Natural killer cell treated with Interleukin-12 subunit alpha and Interleukin-12 subunit beta and Interleukin-15 and Interleukin-18, amount 100 ng/mL, for 72 hours (primary cell): Measurements from ENCODE around the gene NDUFAF5. TPM values are rescaled to one million over a fixed set of nuclear protein-coding genes. Genes with fewer than 3 reads are reported as not detected.

ENCODE experiments used
- ATAC-seq, 2 donors: fragments of 150-1000 bp; cut with Tn5 transposase in 1 of 2; sonication (Bioruptor Pico), chemical (Tn5 transposase) in 1 of 2; 2 replicates each; pipeline ENCODE4 v1.10.0; 2021
- DNase-seq: peaks from one replicate; pipeline ENCODE4 v3.0.0; 2022; ENCODE audit warnings: low spot score
- H3K27ac Mint-ChIP-seq, 2 donors: 1 replicate in 1 of 2; 2 replicates in 1 of 2; pipeline ENCODE4 v1.8.0; 2022; ENCODE audit warnings: mixed read lengths in 2 of 2, mild to moderate bottlenecking in 1 of 2, moderate library complexity in 1 of 2
- H3K27me3 Mint-ChIP-seq, 2 donors: 1 replicate in 1 of 2; 2 replicates in 1 of 2; pipeline ENCODE4 v1.8.0; 2022; ENCODE audit warnings: mixed read lengths in 2 of 2
- H3K36me3 Mint-ChIP-seq: one replicate; pipeline ENCODE4 v1.8.0; 2022; ENCODE audit warnings: mixed read lengths
- H3K4me1 Mint-ChIP-seq, 2 donors: 1 replicate in 1 of 2; 2 replicates in 1 of 2; pipeline ENCODE4 v1.8.0; 2022; ENCODE audit warnings: low read depth in 2 of 2, mixed read lengths in 2 of 2, mild to moderate bottlenecking in 1 of 2
- H3K4me3 Mint-ChIP-seq: one replicate; pipeline ENCODE4 v1.8.0; 2022; ENCODE audit warnings: mixed read lengths
- H3K9me3 Mint-ChIP-seq: 2 replicates; pipeline ENCODE4 v1.8.0; 2022; ENCODE audit warnings: mixed read lengths
- total RNA-seq, 2 donors: library from RNA; stranded (reverse); gene quantifications; one replicate each; pipeline ENCODE4 v1.2.3, GENCODE V29; 2022

NDUFAF5 gene
- total RNA-seq, 2 donors from 2014 or later, result 26.9 to 44.6 TPM

DNA sequence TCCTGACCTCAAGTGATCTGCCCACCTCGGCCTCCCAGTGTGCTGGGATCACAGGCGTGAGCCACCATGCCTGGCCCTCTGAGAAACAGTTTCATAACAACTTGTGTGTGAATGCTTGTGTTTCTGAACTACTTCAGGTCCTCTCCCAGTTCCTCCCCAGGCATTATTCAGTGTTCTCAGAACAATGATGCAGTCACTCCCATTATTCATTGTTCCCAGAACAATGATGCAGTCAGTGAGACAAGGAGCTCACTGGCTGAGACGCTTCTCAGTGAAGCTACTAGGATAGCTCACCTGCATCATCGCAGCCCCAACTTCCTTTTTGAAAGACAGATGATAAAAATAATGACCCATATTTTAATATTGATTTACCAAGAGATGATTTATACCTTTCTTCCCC is 71.5 kb downstream of the NDUFAF5 start:
- H3K27me3 Mint-ChIP-seq, result peaks cover 3 to 17% of the 10 kb centered on the region in 2 donors
- H3K36me3 Mint-ChIP-seq, result no peaks in the 10 kb centered on the region
- H3K4me3 Mint-ChIP-seq, result no peak overlapping the region
- H3K9me3 Mint-ChIP-seq, result peaks cover 5% of the 10 kb centered on the region
- DNase-seq (no peak), ATAC-seq (no peak)
- no peak overlapping the region for H3K27ac Mint-ChIP-seq
- no peaks in the 10 kb centered on the region for H3K4me1 Mint-ChIP-seq

- ATAC-seq, result no peak
- no peak overlapping the region for H3K4me3 Mint-ChIP-seq
- peaks cover 7 to 17% of the 10 kb centered on the region in 2 donors for H3K27me3 Mint-ChIP-seq
- no peaks in the 10 kb centered on the region for H3K36me3 Mint-ChIP-seq
- H3K4me1 Mint-ChIP-seq, result no peaks in the 10 kb centered on the region
- H3K9me3 Mint-ChIP-seq, result peaks cover 10% of the 10 kb centered on the region
- DNase-seq, result no peak
- H3K27ac Mint-ChIP-seq, result no peak overlapping the region
Observed at GRCh38 chr20:13857304-13857703, 72.5 kb downstream of the NDUFAF5 start.

DNA sequence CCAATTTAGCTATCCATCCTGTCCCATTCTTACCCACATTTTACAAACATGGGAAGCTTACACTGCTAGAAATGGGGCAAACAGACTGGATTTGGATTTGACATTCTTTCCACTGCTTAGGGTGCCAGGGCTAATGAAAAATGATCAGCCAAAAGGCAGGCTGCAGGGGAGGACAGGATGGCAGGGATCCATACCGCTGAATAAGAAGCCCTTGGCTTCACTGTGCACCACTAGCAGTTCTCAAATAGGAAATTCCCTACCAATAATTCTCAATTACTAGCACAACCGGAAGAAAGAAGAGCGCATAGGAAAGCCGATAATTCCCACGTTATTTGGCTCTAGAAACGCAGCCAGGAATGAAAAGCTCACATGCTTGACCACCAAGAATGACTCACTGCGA is 73.1 kb downstream of the NDUFAF5 start:
- no peak overlapping the region for H3K4me3 Mint-ChIP-seq
- no peak overlapping the region for H3K27ac Mint-ChIP-seq
- H3K9me3 Mint-ChIP-seq, result peaks cover 10% of the 10 kb centered on the region

DNA sequence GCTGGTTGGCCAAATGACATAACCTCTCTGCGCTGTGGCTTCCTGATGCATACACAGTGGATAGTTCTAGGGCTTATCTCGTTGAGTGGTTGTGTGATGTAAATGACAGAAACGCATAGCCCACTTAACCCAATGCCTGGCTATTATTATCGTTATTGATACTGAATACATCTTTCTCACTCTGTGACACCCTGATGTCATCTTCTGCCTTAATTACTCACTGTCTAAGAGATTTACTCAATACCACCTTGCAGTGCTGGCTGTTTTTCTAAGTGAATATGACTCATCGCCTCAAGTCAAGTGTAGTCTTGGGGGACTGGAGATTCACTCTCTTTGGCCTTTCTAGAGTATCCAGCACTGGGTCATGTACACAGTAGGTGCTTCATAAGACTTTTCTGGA is 73.6 kb downstream of the NDUFAF5 start:
- peaks cover 10% of the 10 kb centered on the region for H3K9me3 Mint-ChIP-seq
- ATAC-seq, result no peak
- no peaks in the 10 kb centered on the region for H3K4me1 Mint-ChIP-seq
- no peak for DNase-seq
- H3K36me3 Mint-ChIP-seq, result no peaks in the 10 kb centered on the region
- peaks cover 7 to 17% of the 10 kb centered on the region in 2 donors for H3K27me3 Mint-ChIP-seq
- no peak overlapping the region for H3K27ac Mint-ChIP-seq
- H3K4me3 Mint-ChIP-seq, result no peak overlapping the region

More for the DNA sequence above, 73.1 kb downstream of the NDUFAF5 start:
- ATAC-seq (no peak), DNase-seq (no peak)
- Mint-ChIP-seq H3K36me3 (no peaks in the 10 kb centered on the region), H3K4me1 (no peaks in the 10 kb centered on the region), H3K27me3 (peaks cover 7 to 17% of the 10 kb centered on the region in 2 donors)

- Mint-ChIP-seq H3K27me3 (peaks cover 7 to 17% of the 10 kb centered on the region in 2 donors), H3K27ac (no peak overlapping the region), H3K4me3 (no peak overlapping the region), H3K4me1 (no peaks in the 10 kb centered on the region), H3K36me3 (no peaks in the 10 kb centered on the region), H3K9me3 (peaks cover 10% of the 10 kb centered on the region)
- DNase-seq (no peak), ATAC-seq (no peak)
Observed at GRCh38 chr20:13858871-13859270, 74.0 kb downstream of the NDUFAF5 start.

DNA sequence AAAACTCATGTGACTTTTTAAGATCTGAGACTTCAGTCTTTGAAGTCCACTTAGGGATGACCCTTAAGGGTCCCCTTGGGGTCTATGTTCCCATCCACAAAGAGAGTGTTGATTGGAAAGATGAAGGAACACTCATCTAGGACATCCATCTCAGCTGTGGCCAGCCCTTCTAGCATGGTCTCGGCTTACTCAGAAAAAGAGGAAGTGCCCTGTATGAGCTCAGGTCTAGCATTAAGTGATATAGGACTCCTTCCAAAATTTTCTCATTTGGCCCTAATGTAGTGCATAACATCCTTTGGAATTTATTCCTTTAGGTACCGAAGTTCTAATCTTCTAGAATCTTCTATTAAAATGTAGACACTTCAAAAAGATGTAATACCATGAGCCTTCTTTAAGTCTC is 77.4 kb downstream of the NDUFAF5 start:
- ATAC-seq (no peak), DNase-seq (no peak)
- Mint-ChIP-seq H3K9me3 (peaks cover 10% of the 10 kb centered on the region), H3K4me3 (no peak overlapping the region), H3K4me1 (no peaks in the 10 kb centered on the region), H3K36me3 (no peaks in the 10 kb centered on the region), H3K27me3 (peaks cover 5 to 11% of the 10 kb centered on the region in 2 donors), H3K27ac (no peak overlapping the region)

- no peak overlapping the region for H3K4me3 Mint-ChIP-seq
- ATAC-seq, result no peak
- no peak overlapping the region for H3K27ac Mint-ChIP-seq
- H3K9me3 Mint-ChIP-seq, result peaks cover 10% of the 10 kb centered on the region
- H3K4me1 Mint-ChIP-seq, result no peaks in the 10 kb centered on the region
- no peak for DNase-seq
- peaks cover 5 to 11% of the 10 kb centered on the region in 2 donors for H3K27me3 Mint-ChIP-seq
- H3K36me3 Mint-ChIP-seq, result no peaks in the 10 kb centered on the region
Observed at GRCh38 chr20:13863244-13863643, 78.4 kb downstream of the NDUFAF5 start.

DNA sequence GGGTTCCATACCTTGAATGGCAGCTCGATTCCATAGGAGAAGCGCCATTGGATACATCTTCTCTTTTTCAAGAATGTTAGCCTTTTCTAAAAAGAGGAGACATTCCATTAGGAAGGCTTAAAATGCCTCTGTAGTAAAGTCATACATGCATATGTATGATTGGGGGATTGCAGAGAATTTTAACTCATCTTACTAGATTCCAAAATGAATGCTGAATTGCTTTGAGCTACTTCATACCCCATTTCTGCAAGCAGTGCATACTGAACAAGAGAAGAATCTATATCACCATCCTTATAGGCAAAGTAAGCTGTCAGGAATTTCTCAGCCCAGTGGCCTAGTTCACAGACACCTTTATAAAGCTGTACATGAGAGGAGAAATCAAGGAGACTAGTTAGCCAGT is 80.3 kb downstream of the NDUFAF5 start:
- ATAC-seq (no peak), DNase-seq (no peak)
- no peak overlapping the region for H3K4me3 Mint-ChIP-seq
- no peaks in the 10 kb centered on the region for H3K4me1 Mint-ChIP-seq
- H3K27me3 Mint-ChIP-seq, result peaks cover 5 to 9% of the 10 kb centered on the region in 2 donors
- no peaks in the 10 kb centered on the region for H3K36me3 Mint-ChIP-seq
- peaks cover 10% of the 10 kb centered on the region for H3K9me3 Mint-ChIP-seq
- no peak overlapping the region for H3K27ac Mint-ChIP-seq

DNA sequence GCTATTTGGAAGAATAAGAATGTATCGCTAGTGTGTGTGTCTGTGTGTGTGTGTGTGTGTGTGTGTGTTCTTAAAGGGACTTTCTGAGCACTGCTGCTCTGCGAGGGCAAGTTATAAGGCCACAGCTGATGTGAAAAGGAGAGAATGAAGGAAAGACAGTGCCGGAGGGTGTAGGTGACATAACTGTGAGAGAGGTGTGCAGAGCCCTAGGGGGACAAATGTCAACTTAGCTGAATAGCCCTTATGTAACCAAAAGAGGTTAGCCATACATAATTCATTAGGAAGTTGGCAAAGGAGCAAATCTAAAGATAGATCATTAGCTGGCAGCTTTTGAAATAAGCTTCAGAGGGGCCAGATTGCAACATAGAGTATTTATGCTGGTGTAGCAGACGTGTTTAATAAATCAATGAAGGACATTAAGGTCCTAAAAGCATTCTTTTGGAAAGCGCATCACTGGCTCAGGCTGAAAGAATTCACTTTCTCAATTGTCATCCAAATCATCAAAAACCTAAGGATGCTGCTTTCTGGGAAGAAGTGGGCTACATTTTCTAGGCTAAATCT is 81.0 kb downstream of the NDUFAF5 start:
- H3K36me3 Mint-ChIP-seq, result no peaks in the 10 kb centered on the region
- H3K27me3 Mint-ChIP-seq, result peaks cover 2 to 5% of the 10 kb centered on the region in 2 donors
- no peak overlapping the region for H3K27ac Mint-ChIP-seq
- no peak overlapping the region for H3K4me3 Mint-ChIP-seq
- H3K9me3 Mint-ChIP-seq, result peaks cover 5% of the 10 kb centered on the region
- DNase-seq (no peak), ATAC-seq (no peak)
- no peaks in the 10 kb centered on the region for H3K4me1 Mint-ChIP-seq

DNA sequence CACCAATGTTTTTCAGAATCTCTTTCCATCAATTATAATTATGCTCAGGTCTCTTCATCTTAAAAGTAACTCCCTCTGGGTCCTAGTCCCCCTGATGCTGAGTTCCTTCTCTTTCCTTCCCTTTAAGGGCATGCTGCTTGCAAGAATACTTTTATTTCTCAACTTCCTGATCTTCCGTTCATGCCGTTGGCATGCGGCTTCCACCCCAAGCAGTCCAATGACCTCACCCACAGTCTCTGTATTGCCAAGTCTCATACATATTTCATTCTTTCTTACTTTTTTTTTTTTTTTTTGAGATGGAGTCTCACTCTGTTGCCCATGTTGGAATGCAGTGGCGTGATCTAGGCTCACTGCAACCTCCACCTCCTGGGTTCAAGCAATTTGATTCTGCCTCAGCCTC is 83.5 kb downstream of the NDUFAF5 start:
- Mint-ChIP-seq H3K4me1 (no peaks in the 10 kb centered on the region), H3K36me3 (no peaks in the 10 kb centered on the region)

GRCh38 chr20:13870170-13870748 is 85.4 kb downstream of the NDUFAF5 start:
- no peaks in the 10 kb centered on the region for H3K36me3 Mint-ChIP-seq
- no peaks in the 10 kb centered on the region for H3K9me3 Mint-ChIP-seq
- peaks cover 0 to 3% of the 10 kb centered on the region in 2 donors for H3K27me3 Mint-ChIP-seq
- H3K27ac Mint-ChIP-seq, result no peak overlapping the region
- no peaks in the 10 kb centered on the region for H3K4me1 Mint-ChIP-seq
- DNase-seq, result no peak
- no peak overlapping the region for H3K4me3 Mint-ChIP-seq
- no peak for ATAC-seq

More for the DNA sequence above, 83.5 kb downstream of the NDUFAF5 start:
- Mint-ChIP-seq H3K4me3 (no peak overlapping the region), H3K27ac (no peak overlapping the region), H3K9me3 (no peaks in the 10 kb centered on the region), H3K27me3 (no peaks in the 10 kb centered on the region)
- DNase-seq (no peak), ATAC-seq (no peak)

Other genes with a start within 250 kb of the NDUFAF5 start
- 10 to 100 TPM; 14.9 to 16.3 TPM for gene TASP1, start 146.1 kb upstream of the NDUFAF5 start, total RNA-seq
- gene ESF1, start 109 bp upstream of the NDUFAF5 start, total RNA-seq, result 10 to 100 TPM; 18.2 to 31.7 TPM
- gene SEL1L2, start 205.6 kb downstream of the NDUFAF5 start, total RNA-seq, result not detected
- gene MACROD2, start 210.5 kb downstream of the NDUFAF5 start, total RNA-seq, result not detected